ENCODE data around the gene METTL25B. TPM values are rescaled to one million over a fixed set of nuclear protein-coding genes. Genes with fewer than 3 reads are reported as not detected.

The METTL25B gene
- total RNA-seq, 5 donors from 2014 or later (not counting 1 experiment from before 2014, with no cell fraction given), result 13.0 to 36.1 (median 32.3) TPM

GRCh38 chr1:156717351-156717750 is 10.9 kb upstream of the METTL25B start:
- peaks cover 0 to 1% (median 0%) of the 10 kb centered on the region in 3 donors for H3K4me1 Mint-ChIP-seq
- no peak overlapping the region for H3K4me3 Mint-ChIP-seq
- POLR2A ChIA-PET, result no interaction called here
- H3K27ac ChIP-seq (ENCODE audit: low read length), result no peak overlapping the region
- ATAC-seq (replicated peaks in 1 of 4) (no peak), DNase-seq (no peak)
- H3K9me3 Mint-ChIP-seq, result no peaks in the 10 kb centered on the region
- H3K36me3 ChIP-seq (ENCODE audit: control insufficient read depth in 2 of 2, extremely low read depth in 1 of 2, insufficient read depth in 1 of 2, low read length in 1 of 2), result peaks cover 4 to 27% of the 10 kb centered on the region in 2 donors
- H3K36me3 Mint-ChIP-seq, result peaks cover 31% of the 10 kb centered on the region
- 100% methylated on average over 1 of the region's 4 CpGs for WGBS (ENCODE audit: insufficient coverage)
- no peaks in the 10 kb centered on the region for H3K27me3 ChIP-seq (replicated peaks in 1 of 2; ENCODE audit: control insufficient read depth in 2 of 2, extremely low read depth in 1 of 2, insufficient read depth in 2 of 2, low read length in 1 of 2)
- no peaks in the 10 kb centered on the region for H3K4me1 ChIP-seq (ENCODE audit: control insufficient read depth in 1 of 2, extremely low read depth in 1 of 2, insufficient read depth in 2 of 2, low read length in 2 of 2)
- no peaks in the 10 kb centered on the region for H3K9me3 ChIP-seq
- H3K27ac Mint-ChIP-seq, result no peak overlapping the region
- CTCF ChIA-PET, result interaction anchor here (0.6 to 1.9 kb wide), 3 partner anchors 9 to 18 kb away, joined by 3 to 6 read pairs (median 3); no protein-coding TSS in a partner anchor
- no peak overlapping the region for H3K4me3 ChIP-seq (ENCODE audit: control insufficient read depth in 1 of 2, extremely low read depth in 1 of 2, low read length in 1 of 2)
- no peaks in the 10 kb centered on the region for H3K27me3 Mint-ChIP-seq

- ATAC-seq (replicated peaks in 1 of 4), result no peak
- Histone ChIP-seq H3K36me3 (ENCODE audit: control insufficient read depth in 2 of 2, extremely low read depth in 1 of 2, insufficient read depth in 1 of 2, low read length in 1 of 2) (peaks cover 4 to 56% of the 10 kb centered on the region in 2 donors), H3K27ac (ENCODE audit: low read length) (no peak overlapping the region), H3K4me1 (ENCODE audit: control insufficient read depth in 1 of 2, extremely low read depth in 1 of 2, insufficient read depth in 2 of 2, low read length in 2 of 2) (peaks cover 10 to 22% of the 10 kb centered on the region in 2 experiments), H3K27me3 (replicated peaks in 1 of 2; ENCODE audit: control insufficient read depth in 2 of 2, extremely low read depth in 1 of 2, insufficient read depth in 2 of 2, low read length in 1 of 2) (no peaks in the 10 kb centered on the region), H3K4me3 (ENCODE audit: control insufficient read depth in 1 of 2, extremely low read depth in 1 of 2, low read length in 1 of 2) (no peak overlapping the region), H3K9me3 (no peaks in the 10 kb centered on the region)
- DNase-seq, result no peak
- H3K9me3 Mint-ChIP-seq, result no peaks in the 10 kb centered on the region
- no peak overlapping the region for H3K4me3 Mint-ChIP-seq
- H3K27me3 Mint-ChIP-seq, result no peaks in the 10 kb centered on the region
- POLR2A ChIA-PET, result interaction anchor here in 1 of 2 donors (0.6 kb wide), 1 partner anchor 14 kb away, joined by 4 read pairs; no protein-coding TSS in a partner anchor
- H3K36me3 Mint-ChIP-seq, result peaks cover 35% of the 10 kb centered on the region
- peaks cover 13 to 17% (median 16%) of the 10 kb centered on the region in 3 donors for H3K4me1 Mint-ChIP-seq
- WGBS (ENCODE audit: insufficient coverage), result 95% methylated on average over 2 of the region's 2 CpGs
- CTCF ChIA-PET, result interaction anchor here (0.6 to 0.9 kb wide), 4 partner anchors 31 to 60 kb away, joined by 3 to 6 read pairs (median 4); no protein-coding TSS in a partner anchor
- H3K27ac Mint-ChIP-seq, result no peak overlapping the region
Observed at GRCh38 chr1:156721131-156721530, 7.1 kb upstream of the METTL25B start.

- Histone ChIP-seq H3K4me1 (ENCODE audit: control insufficient read depth in 1 of 2, extremely low read depth in 1 of 2, insufficient read depth in 2 of 2, low read length in 2 of 2) (peaks cover 12 to 26% of the 10 kb centered on the region in 2 experiments), H3K27me3 (replicated peaks in 1 of 2; ENCODE audit: control insufficient read depth in 2 of 2, extremely low read depth in 1 of 2, insufficient read depth in 2 of 2, low read length in 1 of 2) (no peaks in the 10 kb centered on the region), H3K27ac (ENCODE audit: low read length) (no peak overlapping the region), H3K4me3 (ENCODE audit: control insufficient read depth in 1 of 2, extremely low read depth in 1 of 2, low read length in 1 of 2) (no peak overlapping the region), H3K36me3 (ENCODE audit: control insufficient read depth in 2 of 2, extremely low read depth in 1 of 2, insufficient read depth in 1 of 2, low read length in 1 of 2) (peaks cover 4 to 56% of the 10 kb centered on the region in 2 donors), H3K9me3 (no peaks in the 10 kb centered on the region)
- ATAC-seq (replicated peaks in 1 of 4) (no peak), DNase-seq (no peak)
- ChIA-PET POLR2A (no interaction called here), CTCF (interaction anchor here (0.6 to 0.9 kb wide), 2 partner anchors 32 to 60 kb away, joined by 4 to 5 read pairs; no protein-coding TSS in a partner anchor)
- Mint-ChIP-seq H3K27me3 (no peaks in the 10 kb centered on the region), H3K9me3 (no peaks in the 10 kb centered on the region), H3K4me1 (peaks cover 13 to 17% (median 16%) of the 10 kb centered on the region in 3 donors), H3K27ac (no peak overlapping the region), H3K36me3 (peaks cover 33% of the 10 kb centered on the region), H3K4me3 (no peak overlapping the region)
- 80% methylated on average over 1 of the region's 4 CpGs for WGBS (ENCODE audit: insufficient coverage)
Observed at GRCh38 chr1:156721535-156721934, 6.7 kb upstream of the METTL25B start.

GRCh38 chr1:156725683-156726280 is 2.5 kb upstream of the METTL25B start:
- Histone ChIP-seq H3K9me3 (no peaks in the 10 kb centered on the region), H3K27me3 (replicated peaks in 1 of 2; ENCODE audit: control insufficient read depth in 2 of 2, extremely low read depth in 1 of 2, insufficient read depth in 2 of 2, low read length in 1 of 2) (no peaks in the 10 kb centered on the region), H3K27ac (ENCODE audit: low read length) (no peak overlapping the region), H3K4me3 (ENCODE audit: control insufficient read depth in 1 of 2, extremely low read depth in 1 of 2, low read length in 1 of 2) (peak overlapping the region; percentile 46 to 97), H3K36me3 (ENCODE audit: control insufficient read depth in 2 of 2, extremely low read depth in 1 of 2, insufficient read depth in 1 of 2, low read length in 1 of 2) (peaks cover 4 to 43% of the 10 kb centered on the region in 2 donors), H3K4me1 (ENCODE audit: control insufficient read depth in 1 of 2, extremely low read depth in 1 of 2, insufficient read depth in 2 of 2, low read length in 2 of 2) (peaks cover 26 to 52% of the 10 kb centered on the region in 2 experiments)
- no peak overlapping the region for H3K4me3 Mint-ChIP-seq
- no peaks in the 10 kb centered on the region for H3K27me3 Mint-ChIP-seq
- peaks cover 23 to 32% (median 30%) of the 10 kb centered on the region in 3 donors for H3K4me1 Mint-ChIP-seq
- peaks cover 23% of the 10 kb centered on the region for H3K36me3 Mint-ChIP-seq
- DNase-seq (peak; percentile 37 to 91 (median 72)), ATAC-seq (replicated peaks in 1 of 4) (peak in 3 of 4 experiments; percentile 10 to 36 (median 28))
- no peak overlapping the region for H3K27ac Mint-ChIP-seq
- H3K9me3 Mint-ChIP-seq, result no peaks in the 10 kb centered on the region
- ChIA-PET POLR2A (interaction anchor here in 1 of 2 donors (0.6 to 1.2 kb wide), 4 partner anchors 15 to 42 kb away, joined by 3 to 17 read pairs (median 6); partner anchors contain the start of genes HDGF, MRPL24 and PRCC), CTCF (interaction anchor here (0.5 to 4.7 kb wide), 31 partner anchors 9 to 164 kb away, joined by 3 to 68 read pairs (median 5); partner anchors contain the start of genes CRABP2 (in 1 of the 2), HDGF (in 1 of the 2), MRPL24 (in 1 of the 2) and NES (in 1 of the 2))
- WGBS (ENCODE audit: insufficient coverage), result 14% methylated on average over 17 of the region's 18 CpGs

GRCh38 chr1:156726549-156727226 is 1.6 kb upstream of the METTL25B start:
- no peaks in the 10 kb centered on the region for H3K27me3 Mint-ChIP-seq
- ATAC-seq (replicated peaks in 1 of 4) (no peak), DNase-seq (peak in 20 of 35 experiments; percentile 23 to 73 (median 38))
- Histone ChIP-seq H3K4me3 (ENCODE audit: control insufficient read depth in 1 of 2, extremely low read depth in 1 of 2, low read length in 1 of 2) (peak overlapping the region; percentile 32 to 97), H3K4me1 (ENCODE audit: control insufficient read depth in 1 of 2, extremely low read depth in 1 of 2, insufficient read depth in 2 of 2, low read length in 2 of 2) (peaks cover 26 to 52% of the 10 kb centered on the region in 2 experiments), H3K27ac (ENCODE audit: low read length) (peak overlapping the region; percentile 100), H3K27me3 (replicated peaks in 1 of 2; ENCODE audit: control insufficient read depth in 2 of 2, extremely low read depth in 1 of 2, insufficient read depth in 2 of 2, low read length in 1 of 2) (no peaks in the 10 kb centered on the region), H3K36me3 (ENCODE audit: control insufficient read depth in 2 of 2, extremely low read depth in 1 of 2, insufficient read depth in 1 of 2, low read length in 1 of 2) (peaks cover under 1 to 34% of the 10 kb centered on the region in 2 donors), H3K9me3 (no peaks in the 10 kb centered on the region)
- H3K27ac Mint-ChIP-seq, result no peak overlapping the region
- H3K4me1 Mint-ChIP-seq, result peaks cover 23 to 32% (median 30%) of the 10 kb centered on the region in 3 donors
- ChIA-PET POLR2A (interaction anchor here (0.6 to 1.2 kb wide), 3 partner anchors 36 to 49 kb away, joined by 3 to 5 read pairs (median 3); partner anchors contain the start of gene PRCC (in 1 of the 2)), CTCF (interaction anchor here (0.5 to 4.7 kb wide), 30 partner anchors 9 to 1000 kb away, joined by 3 to 68 read pairs (median 6); partner anchors contain the start of genes CRABP2 (in 1 of the 2), HDGF (in 1 of the 2), MRPL24 (in 1 of the 2) and NES (in 1 of the 2))
- no peak overlapping the region for H3K4me3 Mint-ChIP-seq
- no peaks in the 10 kb centered on the region for H3K9me3 Mint-ChIP-seq
- WGBS (ENCODE audit: insufficient coverage), result 39% methylated on average over 7 of the region's 15 CpGs
- H3K36me3 Mint-ChIP-seq, result peaks cover 16% of the 10 kb centered on the region

- no peaks in the 10 kb centered on the region for H3K27me3 Mint-ChIP-seq
- DNase-seq, result no peak
- H3K4me1 Mint-ChIP-seq, result peaks cover 23 to 32% (median 30%) of the 10 kb centered on the region in 3 donors
- POLR2A ChIA-PET, result interaction anchor here (0.6 to 2.1 kb wide), 4 partner anchors 12 to 37 kb away, joined by 3 to 29 read pairs (median 6); partner anchors contain the start of genes HDGF (in 1 of the 2) and MRPL24 (in 1 of the 2)
- H3K9me3 ChIP-seq, result no peaks in the 10 kb centered on the region
- H3K4me1 ChIP-seq (ENCODE audit: control insufficient read depth in 1 of 2, extremely low read depth in 1 of 2, insufficient read depth in 2 of 2, low read length in 2 of 2), result peaks cover 26 to 52% of the 10 kb centered on the region in 2 experiments
- peak overlapping the region; percentile 100 for H3K27ac ChIP-seq (ENCODE audit: low read length)
- H3K4me3 Mint-ChIP-seq, result no peak overlapping the region
- peaks cover 17% of the 10 kb centered on the region for H3K36me3 Mint-ChIP-seq
- CTCF ChIA-PET, result interaction anchor here (0.5 to 4.7 kb wide), 13 partner anchors 14 to 612 kb away, joined by 3 to 68 read pairs (median 16); partner anchors contain the start of genes CRABP2 (in 1 of the 2), HDGF (in 1 of the 2), MRPL24 (in 1 of the 2) and NTRK1 (in 1 of the 2)
- peaks cover 0 to 30% of the 10 kb centered on the region in 2 donors for H3K36me3 ChIP-seq (ENCODE audit: control insufficient read depth in 2 of 2, extremely low read depth in 1 of 2, insufficient read depth in 1 of 2, low read length in 1 of 2)
- WGBS (ENCODE audit: insufficient coverage), result 27% methylated on average over 3 of the region's 7 CpGs
- no peaks in the 10 kb centered on the region for H3K27me3 ChIP-seq (replicated peaks in 1 of 2; ENCODE audit: control insufficient read depth in 2 of 2, extremely low read depth in 1 of 2, insufficient read depth in 2 of 2, low read length in 1 of 2)
- peak overlapping the region; percentile 86 to 94 for H3K27ac Mint-ChIP-seq
- ATAC-seq (replicated peaks in 1 of 4), result no peak
- peak overlapping the region; percentile 91 to 97 for H3K4me3 ChIP-seq (ENCODE audit: control insufficient read depth in 1 of 2, extremely low read depth in 1 of 2, low read length in 1 of 2)
- H3K9me3 Mint-ChIP-seq, result no peaks in the 10 kb centered on the region
Observed at GRCh38 chr1:156727492-156727891, 777 bp upstream of the METTL25B start.

Measured in T-cell (primary cell).